Kidney (tissue), 14 donors: ENCODE measurements around the gene SSC5D. TPM values are rescaled to one million over a fixed set of nuclear protein-coding genes. Genes with fewer than 3 reads are reported as not detected.

Source experiments
- DNase-seq, 5 donors: peaks; one replicate each; pipeline ENCODE4 v3.0.0-alpha.2; 2013 to 2020
- FAIRE-seq: peaks from 2 replicates; lab custom pipeline; 2012; peaks lifted over from hg19 to GRCh38; lab: Jason Lieb, UNC
- H3K27ac ChIP-seq, 2 donors: one replicate each; pipeline ENCODE4 v1.7.0; 2013; ENCODE audit warnings: low read depth in 2 of 2, low read length in 2 of 2, inconsistent platforms in 1 of 2
- H3K27me3 ChIP-seq: one replicate; pipeline ENCODE4 v1.7.1; 2013; ENCODE audit warnings: low read length, inconsistent platforms; ENCODE audit not compliant: control insufficient read depth, insufficient read depth
- H3K36me3 ChIP-seq, 3 donors: one replicate each; pipeline versions ENCODE4 v1.7.0 to v1.7.1; 2013; ENCODE audit warnings: low read length in 3 of 3, control low read depth in 1 of 3, inconsistent platforms in 1 of 3; ENCODE audit not compliant: insufficient read depth in 3 of 3, control insufficient read depth in 2 of 3
- H3K4me1 ChIP-seq, 3 donors: one replicate each; pipeline versions ENCODE4 v1.7.0 to v1.7.1; 2013; ENCODE audit warnings: low read length in 3 of 3, inconsistent platforms in 1 of 3, low read depth in 1 of 3; ENCODE audit not compliant: control insufficient read depth in 2 of 3, insufficient read depth in 2 of 3
- H3K4me3 ChIP-seq, 3 donors: one replicate each; pipeline versions ENCODE4 v1.7.0 to v1.8.1; 2013; ENCODE audit warnings: low read length in 3 of 3, control low read depth in 1 of 3, inconsistent platforms in 1 of 3
- H3K9ac ChIP-seq, 3 donors: one replicate each; pipeline versions ENCODE4 v1.7.0 to v1.7.1; 2013; ENCODE audit warnings: low read length in 3 of 3, control low read depth in 1 of 3, inconsistent platforms in 1 of 3
- H3K9me3 ChIP-seq, 3 donors: one replicate each; pipeline versions ENCODE4 v1.7.0 to v1.7.1; 2013; ENCODE audit warnings: low read length in 3 of 3, control low read depth in 1 of 3, inconsistent platforms in 1 of 3; ENCODE audit not compliant: control insufficient read depth in 2 of 3, insufficient read depth in 1 of 3
- intact Hi-C: fragments of 100-400 bp; cut with DNase I; formaldehyde crosslinking; loops from one replicate; pipeline ENCODE4 v1.11.1; 2022
- polyA plus RNA-seq: library from polyadenylated mRNA; stranded (reverse); fragments of 350-450 nt; fragmentation: Illumina TruSeq; extraction: RNeasy Lipid Tissue Mini Kit (QIAGEN cat#74804); gene quantifications from one replicate; pipeline ENCODE4 v1.2.3, GENCODE V29; 2014; ENCODE audit warnings: low read depth, low replicate concordance; ENCODE audit not compliant: insufficient read depth
- total RNA-seq: library from RNA; stranded (reverse); fragmentation: NEBNext Ultra II Directional; extraction: Animal tissue kit (Norgen Biotek cat#: 25700); gene quantifications from one replicate; pipeline ENCODE4 v1.2.1, GENCODE V29; 2021
- TF ChIP-seq, protein P1 (sequence below): IDR thresholded peaks from 3 replicates; pipeline ENCODE4 v1.5.1; 2012; ENCODE audit warnings: mild to moderate bottlenecking, moderate library complexity, borderline replicate concordance; ENCODE audit not compliant: insufficient read depth; ENCODE audit errors: extremely low read depth
- donor health status: control.
- donor health status: control.
- donor health status: control.
- donor health status: control.
- donor health status: control.
- donor health status: DM: yes; HTN: yes; CAD: no.
- donor health status: Normal renal cell carcinoma (clear cell type).

The SSC5D gene
- total and polyA plus RNA-seq, 2 donors from 2014 or later: 2.2 to 9.4 TPM

DNA sequence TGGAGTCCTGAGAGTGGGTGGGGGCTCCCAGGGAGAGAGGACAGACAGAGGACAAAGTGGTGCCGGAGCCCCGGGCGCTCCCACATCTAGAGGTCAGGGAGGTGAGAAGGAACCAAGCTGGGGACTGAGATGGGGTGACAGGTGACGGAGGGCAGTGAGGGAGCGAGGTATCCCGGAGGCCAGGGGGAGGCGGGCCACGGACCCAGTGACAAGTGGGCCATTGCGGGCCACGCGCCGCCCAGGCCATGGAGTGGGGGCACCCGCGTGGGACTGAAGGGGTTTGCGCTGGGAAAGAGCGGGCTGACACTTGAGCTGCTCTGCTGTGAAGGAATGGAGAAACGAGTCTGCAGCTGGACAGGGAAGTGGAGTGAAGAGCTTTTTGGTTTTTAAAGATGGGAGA is 9.2 kb upstream of the SSC5D start:
- Histone ChIP-seq H3K4me1 (peaks cover 2 to 30% (median 29%) of the 10 kb centered on the region in 3 donors), H3K9ac (no peak overlapping the region), H3K36me3 (no peaks in the 10 kb centered on the region), H3K27ac (peak overlapping the region in 1 of 2 donors; percentile 13), H3K4me3 (no peak overlapping the region), H3K9me3 (no peaks in the 10 kb centered on the region), H3K27me3 (no peaks in the 10 kb centered on the region)
- FAIRE-seq (no peak), DNase-seq (no peak)
- intact Hi-C loops: no loop called here
- TF ChIP-seq, protein P1, sequence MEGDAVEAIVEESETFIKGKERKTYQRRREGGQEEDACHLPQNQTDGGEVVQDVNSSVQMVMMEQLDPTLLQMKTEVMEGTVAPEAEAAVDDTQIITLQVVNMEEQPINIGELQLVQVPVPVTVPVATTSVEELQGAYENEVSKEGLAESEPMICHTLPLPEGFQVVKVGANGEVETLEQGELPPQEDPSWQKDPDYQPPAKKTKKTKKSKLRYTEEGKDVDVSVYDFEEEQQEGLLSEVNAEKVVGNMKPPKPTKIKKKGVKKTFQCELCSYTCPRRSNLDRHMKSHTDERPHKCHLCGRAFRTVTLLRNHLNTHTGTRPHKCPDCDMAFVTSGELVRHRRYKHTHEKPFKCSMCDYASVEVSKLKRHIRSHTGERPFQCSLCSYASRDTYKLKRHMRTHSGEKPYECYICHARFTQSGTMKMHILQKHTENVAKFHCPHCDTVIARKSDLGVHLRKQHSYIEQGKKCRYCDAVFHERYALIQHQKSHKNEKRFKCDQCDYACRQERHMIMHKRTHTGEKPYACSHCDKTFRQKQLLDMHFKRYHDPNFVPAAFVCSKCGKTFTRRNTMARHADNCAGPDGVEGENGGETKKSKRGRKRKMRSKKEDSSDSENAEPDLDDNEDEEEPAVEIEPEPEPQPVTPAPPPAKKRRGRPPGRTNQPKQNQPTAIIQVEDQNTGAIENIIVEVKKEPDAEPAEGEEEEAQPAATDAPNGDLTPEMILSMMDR: no peak

DNA sequence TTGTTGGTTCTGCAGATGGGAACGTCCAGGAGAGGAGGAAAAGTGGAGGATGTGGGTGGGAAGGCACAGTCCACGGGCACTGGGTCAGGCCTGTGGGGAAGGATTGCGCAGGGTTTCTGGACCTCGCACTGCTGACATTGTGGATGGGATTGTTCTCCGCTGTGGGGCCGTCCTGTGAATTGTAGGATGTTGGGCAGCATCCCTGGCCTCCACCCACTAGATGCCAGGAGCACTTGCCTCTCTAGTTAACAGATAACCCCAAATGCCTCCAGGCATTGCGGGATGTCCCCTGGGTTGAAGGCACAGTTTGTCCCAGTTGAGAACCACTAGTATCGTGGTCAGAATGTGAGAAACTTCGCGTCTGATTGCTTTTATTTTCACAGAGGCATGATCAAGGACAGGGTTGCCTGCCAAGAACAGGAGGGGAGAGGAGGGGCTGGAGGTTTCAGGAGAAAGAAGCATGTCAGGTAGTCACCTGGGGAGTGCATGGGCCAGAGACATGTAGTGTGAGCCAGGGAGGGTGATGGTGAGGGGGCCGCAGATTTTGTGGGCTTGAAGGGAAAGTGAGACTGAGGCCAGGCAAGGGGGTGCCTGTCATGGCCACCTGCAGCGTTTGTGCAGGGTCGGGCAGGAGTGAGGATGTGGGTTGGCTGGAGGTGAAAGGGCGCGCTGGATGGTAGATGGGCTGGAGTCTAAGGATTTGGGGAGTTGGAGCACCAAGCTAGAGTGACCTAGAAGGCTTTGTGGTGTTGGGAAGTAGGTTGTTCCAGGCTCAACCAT is 8.6 kb upstream of the SSC5D start:
- Histone ChIP-seq H3K27ac (peak overlapping the region in 1 of 2 donors; percentile 43), H3K9me3 (no peaks in the 10 kb centered on the region), H3K4me3 (no peak overlapping the region), H3K36me3 (no peaks in the 10 kb centered on the region), H3K4me1 (peaks cover 2 to 30% (median 23%) of the 10 kb centered on the region in 3 donors), H3K27me3 (no peaks in the 10 kb centered on the region), H3K9ac (no peak overlapping the region)
- intact Hi-C loops: no loop called here
- TF ChIP-seq, protein P1: no peak
- FAIRE-seq: no peak
- DNase-seq: no peak

DNA sequence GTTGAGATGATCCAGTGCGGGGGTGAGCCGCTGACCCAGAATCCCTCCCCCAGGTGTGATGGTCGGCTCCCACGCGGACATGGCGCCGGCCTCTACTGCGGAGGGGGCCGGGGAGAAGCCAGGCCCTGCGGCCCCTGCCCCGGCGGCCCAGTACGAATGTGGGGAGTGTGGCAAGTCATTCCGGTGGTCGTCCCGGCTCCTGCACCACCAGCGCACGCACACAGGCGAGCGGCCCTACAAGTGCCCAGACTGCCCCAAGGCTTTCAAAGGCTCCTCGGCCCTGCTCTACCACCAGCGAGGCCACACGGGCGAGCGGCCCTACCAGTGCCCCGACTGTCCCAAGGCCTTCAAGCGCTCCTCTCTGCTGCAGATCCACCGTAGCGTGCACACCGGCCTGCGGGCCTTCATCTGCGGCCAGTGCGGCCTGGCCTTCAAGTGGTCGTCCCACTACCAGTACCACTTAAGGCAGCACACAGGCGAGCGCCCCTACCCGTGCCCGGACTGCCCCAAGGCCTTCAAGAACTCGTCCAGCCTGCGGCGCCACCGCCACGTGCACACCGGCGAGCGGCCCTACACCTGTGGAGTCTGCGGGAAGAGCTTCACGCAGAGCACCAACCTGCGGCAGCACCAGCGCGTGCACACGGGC is 7.0 kb upstream of the SSC5D start:
- peaks cover 0 to 25% (median 16%) of the 10 kb centered on the region in 3 donors for H3K4me1 ChIP-seq
- no peaks in the 10 kb centered on the region for H3K27me3 ChIP-seq
- H3K4me3 ChIP-seq: no peak overlapping the region
- TF ChIP-seq, protein P1: no peak
- DNase-seq (peak in 2 of 5 donors; percentile 53 to 75), FAIRE-seq (no peak)
- H3K9ac ChIP-seq: no peak overlapping the region
- no peaks in the 10 kb centered on the region for H3K9me3 ChIP-seq
- no peaks in the 10 kb centered on the region for H3K36me3 ChIP-seq
- intact Hi-C loops: no loop called here
- H3K27ac ChIP-seq: no peak overlapping the region
